ENCODE measurements around the gene PSME1.

GRCh38 chr14:24145219-24145618, 9.2 kb downstream of the PSME1 start:
- TF ChIP-seq POLR2A (IDR thresholded peaks at IDR 0.05): no peak
- no peak for TF ChIP-seq CTCF (IDR thresholded peaks at IDR 0.05)
